ENCODE results near the gene SORT1.

DNA sequence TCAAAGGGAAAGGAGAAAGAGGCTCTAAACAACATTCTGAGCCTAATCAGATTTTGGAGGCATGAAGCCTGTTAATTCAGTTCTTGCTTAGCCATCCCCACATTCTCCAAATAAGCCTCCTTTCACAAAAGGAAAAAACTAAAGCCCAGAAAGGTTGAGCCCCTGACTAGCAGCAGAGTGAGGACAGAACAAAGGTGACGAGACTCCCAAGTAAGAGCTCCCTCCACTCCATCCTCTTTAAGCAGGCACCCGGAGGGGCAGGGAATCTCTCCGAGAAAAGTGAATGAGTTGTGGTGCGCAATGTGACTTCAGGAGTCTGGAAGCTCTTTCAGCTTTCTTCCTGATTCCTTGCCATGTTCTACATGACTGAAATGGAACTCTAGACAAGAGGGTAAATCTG lies 47.5 kb downstream of the SORT1 start:
- TF ChIP-seq, protein P1, sequence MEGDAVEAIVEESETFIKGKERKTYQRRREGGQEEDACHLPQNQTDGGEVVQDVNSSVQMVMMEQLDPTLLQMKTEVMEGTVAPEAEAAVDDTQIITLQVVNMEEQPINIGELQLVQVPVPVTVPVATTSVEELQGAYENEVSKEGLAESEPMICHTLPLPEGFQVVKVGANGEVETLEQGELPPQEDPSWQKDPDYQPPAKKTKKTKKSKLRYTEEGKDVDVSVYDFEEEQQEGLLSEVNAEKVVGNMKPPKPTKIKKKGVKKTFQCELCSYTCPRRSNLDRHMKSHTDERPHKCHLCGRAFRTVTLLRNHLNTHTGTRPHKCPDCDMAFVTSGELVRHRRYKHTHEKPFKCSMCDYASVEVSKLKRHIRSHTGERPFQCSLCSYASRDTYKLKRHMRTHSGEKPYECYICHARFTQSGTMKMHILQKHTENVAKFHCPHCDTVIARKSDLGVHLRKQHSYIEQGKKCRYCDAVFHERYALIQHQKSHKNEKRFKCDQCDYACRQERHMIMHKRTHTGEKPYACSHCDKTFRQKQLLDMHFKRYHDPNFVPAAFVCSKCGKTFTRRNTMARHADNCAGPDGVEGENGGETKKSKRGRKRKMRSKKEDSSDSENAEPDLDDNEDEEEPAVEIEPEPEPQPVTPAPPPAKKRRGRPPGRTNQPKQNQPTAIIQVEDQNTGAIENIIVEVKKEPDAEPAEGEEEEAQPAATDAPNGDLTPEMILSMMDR (IDR thresholded peaks at IDR 0.05) = no peak
- no peak for TF ChIP-seq POLR2A (IDR thresholded peaks at IDR 0.05)

Measured in Peyer's patch (tissue), 4 donors.